GM06990 (cell line): ENCODE data around the gene AKAP1.
A peak's percentile ranks its signal among the peaks of the same experiment; 100 is the strongest.

Experiments used
- DNase-seq: peaks from one replicate; pipeline ENCODE4 v3.0.0-alpha.2; 2011; ENCODE audit not compliant: insufficient read length; ENCODE audit errors: extremely low read depth
- H3K27me3 ChIP-seq: replicated peaks from 2 replicates; pipeline ENCODE4 v1.6.0; 2011; ENCODE audit warnings: low read length; ENCODE audit not compliant: control insufficient read depth, insufficient read depth
- H3K36me3 ChIP-seq: 2 replicates; pipeline ENCODE4 v1.5.1; 2011; ENCODE audit warnings: low read length; ENCODE audit not compliant: control insufficient read depth, insufficient read depth
- H3K4me3 ChIP-seq: replicated peaks from 2 replicates; pipeline ENCODE4 v1.5.1; 2011; ENCODE audit warnings: low read depth, mild to moderate bottlenecking, control low read depth, low read length
- TF ChIP-seq, protein P1 (sequence below): IDR thresholded peaks from 2 replicates; pipeline ENCODE4 v1.5.1; 2011; ENCODE audit warnings: low read length, control low read depth, mild to moderate bottlenecking, inconsistent platforms; ENCODE audit not compliant: insufficient read depth, poor library complexity, severe bottlenecking

AKAP1 gene

DNA sequence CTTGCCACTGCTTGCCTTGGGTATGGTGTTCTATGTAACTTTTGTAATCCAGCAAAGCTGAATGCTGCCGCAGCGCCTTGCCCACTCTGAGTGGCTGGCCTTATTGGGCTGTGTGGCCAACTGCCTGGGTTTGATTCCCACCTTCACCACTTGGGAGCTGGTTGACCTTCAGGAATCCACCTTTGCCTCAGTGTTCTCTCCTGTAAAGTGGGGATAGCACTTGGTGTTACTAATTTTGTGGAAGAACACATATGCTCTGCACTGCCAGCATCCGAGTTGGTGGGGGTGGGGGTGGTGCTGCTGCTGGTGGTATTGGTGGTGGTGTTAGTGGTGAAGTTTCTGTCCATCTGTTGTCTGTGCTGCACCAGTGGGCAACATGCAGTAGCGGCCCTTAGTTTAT lies 32.8 kb downstream of the AKAP1 start:
- Histone ChIP-seq H3K36me3 (peaks cover 29% of the 10 kb centered on the region), H3K4me3 (no peak overlapping the region), H3K27me3 (no peaks in the 10 kb centered on the region)
- DNase-seq, result no peak
- TF ChIP-seq, protein P1, sequence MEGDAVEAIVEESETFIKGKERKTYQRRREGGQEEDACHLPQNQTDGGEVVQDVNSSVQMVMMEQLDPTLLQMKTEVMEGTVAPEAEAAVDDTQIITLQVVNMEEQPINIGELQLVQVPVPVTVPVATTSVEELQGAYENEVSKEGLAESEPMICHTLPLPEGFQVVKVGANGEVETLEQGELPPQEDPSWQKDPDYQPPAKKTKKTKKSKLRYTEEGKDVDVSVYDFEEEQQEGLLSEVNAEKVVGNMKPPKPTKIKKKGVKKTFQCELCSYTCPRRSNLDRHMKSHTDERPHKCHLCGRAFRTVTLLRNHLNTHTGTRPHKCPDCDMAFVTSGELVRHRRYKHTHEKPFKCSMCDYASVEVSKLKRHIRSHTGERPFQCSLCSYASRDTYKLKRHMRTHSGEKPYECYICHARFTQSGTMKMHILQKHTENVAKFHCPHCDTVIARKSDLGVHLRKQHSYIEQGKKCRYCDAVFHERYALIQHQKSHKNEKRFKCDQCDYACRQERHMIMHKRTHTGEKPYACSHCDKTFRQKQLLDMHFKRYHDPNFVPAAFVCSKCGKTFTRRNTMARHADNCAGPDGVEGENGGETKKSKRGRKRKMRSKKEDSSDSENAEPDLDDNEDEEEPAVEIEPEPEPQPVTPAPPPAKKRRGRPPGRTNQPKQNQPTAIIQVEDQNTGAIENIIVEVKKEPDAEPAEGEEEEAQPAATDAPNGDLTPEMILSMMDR, result no peak

DNA sequence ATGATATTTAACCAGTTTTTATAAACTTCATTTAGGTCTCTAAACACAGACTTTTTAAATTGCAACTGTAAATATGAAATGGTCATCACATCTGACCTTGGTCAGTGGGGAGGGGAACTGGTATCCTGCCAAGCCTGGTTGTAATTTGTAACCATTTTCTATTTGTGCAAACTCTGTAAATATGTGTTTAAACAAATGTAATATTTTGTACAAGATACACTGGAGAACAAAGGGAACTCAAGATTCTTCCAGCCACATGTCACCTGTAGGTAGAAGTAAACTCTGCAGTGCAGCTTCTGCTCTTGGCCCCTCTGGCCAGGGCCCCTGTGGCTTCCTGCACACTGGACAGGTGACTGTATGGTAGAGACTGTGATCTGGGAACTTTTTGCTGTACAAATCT lies 35.8 kb downstream of the AKAP1 start:
- TF ChIP-seq, protein P1, result no peak
- Histone ChIP-seq H3K27me3 (no peaks in the 10 kb centered on the region), H3K4me3 (no peak overlapping the region), H3K36me3 (peaks cover 24% of the 10 kb centered on the region)
- no peak for DNase-seq

DNA sequence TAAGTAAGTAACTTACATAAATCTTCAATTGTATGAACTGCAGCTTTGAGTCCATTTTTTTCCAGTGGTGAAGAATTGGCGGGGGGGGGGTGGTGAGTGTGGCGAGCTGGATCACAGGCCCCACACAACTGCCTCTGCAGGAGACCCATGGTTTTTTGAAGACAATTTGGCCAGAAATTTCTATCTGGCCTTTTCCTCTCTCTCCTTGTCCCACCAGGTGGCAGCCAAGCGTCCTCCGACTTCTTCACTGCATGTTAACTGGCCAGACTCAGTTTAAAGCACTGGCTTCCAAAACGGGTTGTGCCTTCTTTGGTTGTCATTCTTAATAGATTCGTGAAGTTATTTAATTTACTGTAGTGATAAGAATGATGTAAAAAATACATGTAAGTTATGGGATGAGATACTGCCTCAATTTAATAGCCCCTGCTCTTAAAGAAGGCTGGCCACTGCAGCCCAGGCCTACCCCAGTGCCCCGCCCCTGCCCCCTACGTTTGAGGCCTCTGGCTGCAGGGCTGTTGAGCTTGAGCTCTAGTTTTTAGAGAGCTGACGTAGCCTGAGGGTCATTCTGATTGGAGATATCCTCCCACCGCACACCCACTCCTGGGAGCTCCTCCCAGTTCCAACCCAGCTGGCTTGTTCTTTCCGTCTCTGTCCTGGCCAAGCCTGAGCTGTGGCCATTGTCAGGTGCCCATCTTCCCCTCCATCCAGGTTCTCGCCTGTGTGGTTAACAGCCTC lies 36.4 kb downstream of the AKAP1 start:
- H3K36me3 ChIP-seq, result peaks cover 21% of the 10 kb centered on the region
- no peaks in the 10 kb centered on the region for H3K27me3 ChIP-seq
- TF ChIP-seq, protein P1, result peak; percentile 57
- no peak for DNase-seq
- no peak overlapping the region for H3K4me3 ChIP-seq

GRCh38 chr17:57124053-57124452 lies 39.0 kb downstream of the AKAP1 start:
- Histone ChIP-seq H3K4me3 (no peak overlapping the region), H3K27me3 (no peaks in the 10 kb centered on the region), H3K36me3 (peaks cover 13% of the 10 kb centered on the region)
- TF ChIP-seq, protein P1, result no peak
- no peak for DNase-seq

- DNase-seq, result no peak
- H3K4me3 ChIP-seq, result no peak overlapping the region
- peaks cover 10% of the 10 kb centered on the region for H3K36me3 ChIP-seq
- TF ChIP-seq, protein P1, result no peak
- H3K27me3 ChIP-seq, result no peaks in the 10 kb centered on the region
Measured at GRCh38 chr17:57125406-57125805, 40.4 kb downstream of the AKAP1 start.
